HepG2 (cell line): Measurements from ENCODE around the gene ASPM. TPM values are rescaled to one million over a fixed set of nuclear protein-coding genes. Genes with fewer than 3 reads are reported as not detected.

Experiments used
- ATAC-seq: fragments of 200-7000 bp; cut with Tn5 transposase; 3 replicates; pipeline ENCODE4 v1.9.1; 2020; ENCODE audit warnings: mild to moderate bottlenecking, moderate library complexity
- BruUV-seq: library from RNA; stranded (reverse); fragments of 400-500 nt; replicated peaks from 2 replicates; lab custom pipeline; 2021; lab: Mats Ljungman, UMichigan
- CTCF ChIA-PET: fragments of 300-600 bp; formaldehyde crosslinking; extraction: SDS; loops from one replicate; lab custom pipeline; 2021; ENCODE audit warnings: low total read pairs, inconsistent platforms, low intra/inter-chr PET ratio; lab: Yijun Ruan, JAX
- POLR2A ChIA-PET: fragments of 350-600 bp; sonication (Branson Sonifier 250); formaldehyde crosslinking; loops from one replicate; lab custom pipeline; 2020; ENCODE audit warnings: antibody characterized with exemption, inconsistent platforms; lab: Yijun Ruan, JAX
- DNase-seq: peaks from one replicate; pipeline ENCODE4 v3.0.0-alpha.2; 2015; ENCODE audit warnings: low spot score
- FAIRE-seq: peaks from 3 replicates; lab custom pipeline; 2011; peaks lifted over from hg19 to GRCh38; lab: Jason Lieb, UNC
- H2AFZ ChIP-seq: one replicate; pipeline ENCODE4 v1.6.1; 2011; ENCODE audit warnings: low read length, inconsistent platforms
- H3K27ac ChIP-seq: fragments of 300-600 bp; 3 replicates; pipeline ENCODE4 v1.8.0; 2011; ENCODE audit warnings: mixed run types, mild to moderate bottlenecking, mixed read lengths, low read length, inconsistent platforms; ENCODE audit not compliant: insufficient read depth; ENCODE audit errors: extremely low read length
- H3K27me3 ChIP-seq, 2 experiments: fragments of 200-600 bp in 1 of 2; 2 replicates in 1 of 2; 3 replicates in 1 of 2; pipeline versions ENCODE4 v1.6.0 to v1.8.0; 2011; ENCODE audit warnings: low read length in 2 of 2, mild to moderate bottlenecking in 2 of 2, moderate library complexity in 2 of 2, inconsistent platforms in 1 of 2; ENCODE audit not compliant: insufficient read depth in 2 of 2, control insufficient read depth in 1 of 2
- H3K36me3 ChIP-seq, 2 experiments: fragments of 200-600 bp in 1 of 2; replicated peaks in 1 of 2; 2 replicates in 1 of 2; 3 replicates in 1 of 2; pipeline versions ENCODE4 v1.5.1 to v1.8.0; 2011; ENCODE audit warnings: low read length in 2 of 2, inconsistent platforms in 1 of 2; ENCODE audit not compliant: insufficient read depth in 2 of 2, control insufficient read depth in 1 of 2
- H3K4me1 ChIP-seq: 2 replicates; pipeline ENCODE4 v1.5.1; 2012; ENCODE audit warnings: low read length, inconsistent platforms; ENCODE audit not compliant: insufficient read depth
- H3K4me2 ChIP-seq: 2 replicates; pipeline ENCODE4 v1.6.0; 2011; ENCODE audit warnings: low read depth, low read length, inconsistent platforms
- H3K4me3 ChIP-seq, 3 experiments: fragments of 200-600 bp in 1 of 3; sonication (generic), shearing (Covaris generic) in 1 of 3; replicated peaks in 1 of 3; 2 replicates each; pipeline ENCODE4 v1.5.1; 2011 to 2016; ENCODE audit warnings: low read length in 3 of 3, inconsistent platforms in 2 of 3, low read depth in 2 of 3, mild to moderate bottlenecking in 2 of 3, control low read depth in 1 of 3, mixed read lengths in 1 of 3; ENCODE audit not compliant: insufficient read depth in 1 of 3
- H3K79me2 ChIP-seq: one replicate; pipeline ENCODE4 v1.6.1; 2011; ENCODE audit warnings: low read length, inconsistent platforms; ENCODE audit not compliant: insufficient read depth
- H3K9ac ChIP-seq: 2 replicates; pipeline ENCODE4 v1.6.0; 2011; ENCODE audit warnings: mild to moderate bottlenecking, low read depth, low read length, inconsistent platforms; ENCODE audit not compliant: insufficient read depth
- H3K9me3 ChIP-seq: 2 replicates; pipeline ENCODE4 v1.5.1; 2012; ENCODE audit warnings: mild to moderate bottlenecking, low read length
- H4K20me1 ChIP-seq: 2 replicates; pipeline ENCODE4 v1.6.0; 2011; ENCODE audit warnings: inconsistent platforms, mild to moderate bottlenecking, low read length, moderate library complexity; ENCODE audit not compliant: insufficient read depth
- MAFK ChIP-seq, 2 experiments: IDR thresholded peaks in 1 of 2; conservative IDR thresholded peaks in 1 of 2; 2 replicates each; pipeline ENCODE4 v1.6.1; 2011; ENCODE audit warnings: improper control_type of control experiment in 2 of 2, low read length in 2 of 2
- SOX13 ChIP-seq, 3 experiments: fragments of 450-650 bp in 1 of 3; sonication (generic) in 1 of 3; formaldehyde crosslinking in 1 of 3; IDR thresholded peaks in 2 of 3; conservative IDR thresholded peaks in 1 of 3; 2 replicates each; pipeline versions ENCODE4 v1.5.0 to v1.6.1; 2016 to 2020; ENCODE audit warnings: antibody characterized with exemption in 1 of 3, mild to moderate bottlenecking in 1 of 3, missing compliant biosample characterization in 1 of 3, missing genetic modification reagents in 1 of 3, moderate library complexity in 1 of 3
- ZNF703 ChIP-seq: sonication (generic); formaldehyde crosslinking; IDR thresholded peaks from 2 replicates; pipeline ENCODE4 v1.5.1; 2020; ENCODE audit warnings: missing genetic modification reagents, mild to moderate bottlenecking, moderate library complexity, borderline replicate concordance
- ZNF724P ChIP-seq: sonication (generic); formaldehyde crosslinking; IDR thresholded peaks from 2 replicates; pipeline ENCODE4 v1.8.0; 2022; ENCODE audit warnings: missing genetic modification reagents, borderline replicate concordance
- WGBS: methylation state at CpG from one replicate; pipeline ENCODE4 v1.1.6; 2017; ENCODE audit warnings: low lambda C conversion rate; 5-methylcytosine and 5-hydroxymethylcytosine counted together
- in situ Hi-C: cut with HindIII; loops from 2 replicates; pipeline ENCODE4 v1.10.0; 2017; ENCODE audit warnings: low pct_unique_long_range_greater_than_20kb; ENCODE audit not compliant: extremely low pct_ligation_motif_present
- intact Hi-C: fragments of 100-400 bp; cut with micrococcal nuclease; formaldehyde crosslinking; loops from one replicate; pipeline ENCODE4 v1.10.0; 2022; ENCODE audit not compliant: unreplicated experiment
- polyA plus RNA-seq, 8 experiments: library from polyadenylated mRNA; depleted of rRNA in 3 of 8; stranded (reverse) in 7 of 8; unstranded in 1 of 8; fragments of >200 nt; fragmentation: Illumina TruSeq in 4 of 8; extraction: Trizol in 4 of 8; gene quantifications; 2 replicates each; pipeline versions ENCODE4 v1.2.1 to v1.2.3, GENCODE V29; 2011 to 2016; ENCODE audit warnings: low read depth in 4 of 8, missing spikeins in 1 of 8, mixed read lengths in 1 of 8; ENCODE audit not compliant: insufficient read depth in 1 of 8
- total RNA-seq, 5 experiments: library from RNA; depleted of rRNA; stranded (reverse); fragments of >200 nt; fragmentation: Illumina TruSeq; extraction: Trizol; gene quantifications; 2 replicates each; pipeline ENCODE4 v1.2.3, GENCODE V29; 2016; ENCODE audit warnings: low read depth in 1 of 5

ASPM gene
- total and polyA plus RNA-seq, 2 of the 13 experiments (the other 11 are each of a cell fraction or from before 2014, with no cell fraction given), result 7.7 to 29.1 TPM

DNA sequence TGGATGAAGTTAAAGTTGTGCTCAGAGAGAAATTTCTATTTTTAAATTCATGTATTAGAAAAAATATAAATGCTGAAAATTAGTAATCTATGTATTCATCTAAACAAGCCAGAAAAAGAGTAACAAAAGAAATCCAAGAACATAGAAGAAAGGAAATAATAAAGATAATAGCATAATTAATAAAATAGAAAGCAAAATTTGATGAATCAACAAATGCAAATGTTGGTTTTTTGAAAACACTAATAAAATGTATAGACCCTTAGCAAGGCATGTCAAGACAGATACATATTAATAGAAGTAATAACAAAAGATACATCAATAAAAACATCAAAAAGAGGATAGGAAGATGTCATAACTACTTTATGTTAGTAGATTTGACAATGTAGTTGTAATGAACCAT lies 97.4 kb downstream of the ASPM start:
- DNase-seq (no peak), ATAC-seq (no peak), FAIRE-seq (no peak)
- H3K9ac ChIP-seq, result no peak overlapping the region
- no TSS peak for BruUV-seq
- no peaks in the 10 kb centered on the region for H4K20me1 ChIP-seq
- peak in 1 of 2 experiments; percentile 1; a peak in 1 of 4 replicates for TF ChIP-seq MAFK (conservative IDR thresholded peaks at IDR 0.05 in 1 of 2, IDR thresholded peaks at IDR 0.05 in 1 of 2; ENCODE audit: low read length in 2 of 2)
- no peak for TF ChIP-seq ZNF703 (CRISPR knock-in tag)
- no peak overlapping the region for H3K4me3 ChIP-seq
- H3K36me3 ChIP-seq, result no peaks in the 10 kb centered on the region
- intact Hi-C loops, result no loop called here
- ChIA-PET POLR2A (no interaction called here), CTCF (no interaction called here)
- no peaks in the 10 kb centered on the region for H3K4me1 ChIP-seq
- H3K27ac ChIP-seq, result no peak overlapping the region
- H3K4me2 ChIP-seq, result no peak overlapping the region
- H3K9me3 ChIP-seq, result no peaks in the 10 kb centered on the region
- H3K79me2 ChIP-seq, result no peaks in the 10 kb centered on the region
- H3K27me3 ChIP-seq, result no peaks in the 10 kb centered on the region
- no peak overlapping the region for H2AFZ ChIP-seq
- in situ Hi-C loops, result no loop called here

DNA sequence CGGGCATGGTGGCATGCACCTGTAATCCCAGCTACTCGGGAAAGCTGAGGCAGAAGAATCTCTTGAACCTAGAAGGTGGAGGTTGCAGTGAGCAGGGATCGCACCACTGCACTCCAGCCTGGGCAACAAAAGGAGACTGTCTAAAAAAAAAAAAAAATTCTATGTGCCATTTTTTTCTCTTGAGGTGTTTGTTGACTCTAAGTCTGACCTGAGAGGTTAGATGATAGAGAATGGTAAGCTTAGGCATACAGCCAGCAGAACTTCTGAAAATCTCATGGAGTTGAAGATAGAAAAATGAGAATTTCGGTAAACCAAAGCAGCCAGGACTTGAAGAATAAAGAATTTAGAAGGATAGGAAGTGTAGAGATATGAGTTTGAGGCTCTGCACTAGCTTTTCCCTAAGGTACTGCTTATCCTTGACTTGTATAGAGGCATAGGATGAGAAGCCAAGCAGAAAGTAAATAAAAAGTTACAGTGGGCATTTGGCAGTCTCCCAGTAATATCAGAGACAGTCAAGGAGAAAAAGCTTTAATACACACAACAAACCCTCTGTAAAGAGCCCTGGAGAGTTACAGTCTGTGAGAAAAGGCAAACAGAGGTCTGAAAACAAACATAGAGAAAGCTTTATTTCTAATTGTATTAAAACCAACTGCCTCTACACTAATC lies 103.7 kb downstream of the ASPM start:
- DNase-seq (peak; percentile 35), FAIRE-seq (no peak), ATAC-seq (peak; percentile 78)
- Histone ChIP-seq H3K27ac (no peak overlapping the region), H3K4me1 (peaks cover 14% of the 10 kb centered on the region), H3K4me3 (no peak overlapping the region), H3K36me3 (no peaks in the 10 kb centered on the region), H3K4me2 (peak overlapping the region; percentile 24; the same call in 1 of the 2 replicates), H3K9me3 (no peaks in the 10 kb centered on the region), H2AFZ (no peak overlapping the region), H3K9ac (no peak overlapping the region), H3K79me2 (no peaks in the 10 kb centered on the region), H4K20me1 (no peaks in the 10 kb centered on the region), H3K27me3 (no peaks in the 10 kb centered on the region)
- TF ChIP-seq ZNF724P, result no peak
- TF ChIP-seq SOX13 (IDR thresholded peaks at IDR 0.05), result no peak
- 0 out of 4 replicates have a peak, but pooled peaks of 1 of the 2 experiments have one; percentile 8 for TF ChIP-seq SOX13 (CRISPR knock-in tag; conservative IDR thresholded peaks at IDR 0.05 in 1 of 2, IDR thresholded peaks at IDR 0.05 in 1 of 2)
- WGBS, result 12% methylated on average over 4 of the region's 4 CpGs
- POLR2A ChIA-PET, result interaction anchor here (0.7 kb wide), 1 partner anchor 68 kb away, joined by 3 read pairs; no protein-coding TSS in a partner anchor
- intact Hi-C loops (no loop called here), in situ Hi-C loops (no loop called here)
- no TSS peak for BruUV-seq
- CTCF ChIA-PET, result no interaction called here
